BLaER1 (cell line): ENCODE results near the gene CFAP61.

Experiments used
- H3K27ac ChIP-seq: shearing (Covaris generic); formaldehyde crosslinking; 2 replicates; pipeline ENCODE4 v1.8.1; 2022
- H3K27me3 ChIP-seq: shearing (Covaris generic); formaldehyde crosslinking; 2 replicates; pipeline ENCODE4 v1.8.1; 2022
- H3K36me3 ChIP-seq: shearing (Covaris generic); formaldehyde crosslinking; 2 replicates; pipeline ENCODE4 v1.8.1; 2022
- H3K4me1 ChIP-seq: shearing (Covaris generic); formaldehyde crosslinking; 2 replicates; pipeline ENCODE4 v1.8.1; 2022
- H3K4me2 ChIP-seq: shearing (Covaris generic); formaldehyde crosslinking; 2 replicates; pipeline ENCODE4 v1.8.1; 2022
- H3K4me3 ChIP-seq: shearing (Covaris generic); formaldehyde crosslinking; 2 replicates; pipeline ENCODE4 v1.8.1; 2022
- H3K9ac ChIP-seq: shearing (Covaris generic); formaldehyde crosslinking; 2 replicates; pipeline ENCODE4 v1.8.1; 2022
- H3K9me3 ChIP-seq: shearing (Covaris generic); formaldehyde crosslinking; 2 replicates; pipeline ENCODE4 v1.8.1; 2022
- H4K20me1 ChIP-seq: shearing (Covaris generic); formaldehyde crosslinking; 2 replicates; pipeline ENCODE4 v1.8.1; 2022
- Cebpa-rat ChIP-seq: shearing (Covaris generic); IDR thresholded peaks from 2 replicates; pipeline ENCODE4 v1.8.1; 2022

CFAP61 gene

GRCh38 chr20:20085071-20085470, 32.7 kb downstream of the CFAP61 start:
- Histone ChIP-seq H3K27ac (no peak overlapping the region), H3K4me2 (no peak overlapping the region), H3K36me3 (no peaks in the 10 kb centered on the region), H3K9me3 (no peaks in the 10 kb centered on the region), H3K9ac (no peak overlapping the region), H3K4me3 (no peak overlapping the region), H4K20me1 (no peaks in the 10 kb centered on the region), H3K4me1 (peaks cover 19% of the 10 kb centered on the region), H3K27me3 (no peaks in the 10 kb centered on the region)
- no peak for TF ChIP-seq Cebpa-rat

GRCh38 chr20:20085812-20086211, 33.5 kb downstream of the CFAP61 start:
- no peaks in the 10 kb centered on the region for H4K20me1 ChIP-seq
- no peak overlapping the region for H3K4me2 ChIP-seq
- H3K4me3 ChIP-seq: no peak overlapping the region
- H3K27me3 ChIP-seq: no peaks in the 10 kb centered on the region
- no peak for TF ChIP-seq Cebpa-rat
- H3K9ac ChIP-seq: no peak overlapping the region
- no peaks in the 10 kb centered on the region for H3K9me3 ChIP-seq
- peaks cover 19% of the 10 kb centered on the region for H3K4me1 ChIP-seq
- no peaks in the 10 kb centered on the region for H3K36me3 ChIP-seq
- no peak overlapping the region for H3K27ac ChIP-seq

DNA sequence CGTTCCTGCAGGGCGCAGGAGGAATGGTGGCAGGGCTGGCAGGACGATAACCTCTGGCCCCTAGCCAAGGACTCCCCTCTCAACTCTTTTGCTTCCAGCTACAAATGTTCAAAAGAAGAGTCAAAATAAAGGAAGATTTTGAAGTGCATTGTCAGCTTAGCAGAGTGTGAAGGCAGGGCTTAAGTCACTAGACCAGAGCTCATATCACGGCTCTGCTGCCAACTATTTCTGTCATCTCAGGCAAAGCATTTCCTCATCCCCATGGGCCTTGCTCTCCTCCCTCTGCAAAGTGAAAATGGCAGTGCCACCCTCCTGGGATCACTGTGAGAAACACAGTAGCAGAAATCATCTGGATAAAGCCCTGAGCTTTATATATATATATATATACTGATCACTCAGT, 36.7 kb downstream of the CFAP61 start:
- Histone ChIP-seq H3K27ac (no peak overlapping the region), H3K4me3 (no peak overlapping the region), H3K9ac (no peak overlapping the region; the same call in 1 of the 2 replicates), H3K4me2 (peak overlapping the region; percentile 47), H3K27me3 (no peaks in the 10 kb centered on the region), H3K9me3 (no peaks in the 10 kb centered on the region), H3K36me3 (no peaks in the 10 kb centered on the region), H3K4me1 (peaks cover 23% of the 10 kb centered on the region), H4K20me1 (no peaks in the 10 kb centered on the region)
- TF ChIP-seq Cebpa-rat: no peak

DNA sequence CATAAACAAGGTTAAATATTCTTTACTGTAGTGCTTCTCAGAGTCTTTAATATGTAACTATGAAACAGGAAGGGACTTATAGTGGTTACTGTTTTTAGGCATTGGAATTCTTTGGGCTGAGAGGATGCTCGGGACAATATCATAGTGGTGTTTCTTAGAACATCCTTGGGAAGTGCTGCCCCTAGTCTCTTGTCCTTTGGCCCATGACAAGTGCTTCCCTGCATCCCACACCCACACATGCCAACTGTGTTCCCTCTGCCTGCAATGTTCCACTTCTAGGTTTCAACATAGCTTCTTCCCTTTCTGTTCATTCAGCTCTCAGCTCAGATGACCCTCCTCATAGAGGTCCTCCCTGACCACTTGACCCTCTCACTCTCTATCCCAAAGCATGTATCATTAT, 37.6 kb downstream of the CFAP61 start:
- no peaks in the 10 kb centered on the region for H3K27me3 ChIP-seq
- TF ChIP-seq Cebpa-rat: no peak
- H3K27ac ChIP-seq: no peak overlapping the region
- no peaks in the 10 kb centered on the region for H3K9me3 ChIP-seq
- peaks cover 32% of the 10 kb centered on the region for H3K4me1 ChIP-seq
- no peak overlapping the region for H3K4me2 ChIP-seq
- H3K4me3 ChIP-seq: no peak overlapping the region
- no peak overlapping the region for H3K9ac ChIP-seq
- no peaks in the 10 kb centered on the region for H4K20me1 ChIP-seq
- H3K36me3 ChIP-seq: no peaks in the 10 kb centered on the region

DNA sequence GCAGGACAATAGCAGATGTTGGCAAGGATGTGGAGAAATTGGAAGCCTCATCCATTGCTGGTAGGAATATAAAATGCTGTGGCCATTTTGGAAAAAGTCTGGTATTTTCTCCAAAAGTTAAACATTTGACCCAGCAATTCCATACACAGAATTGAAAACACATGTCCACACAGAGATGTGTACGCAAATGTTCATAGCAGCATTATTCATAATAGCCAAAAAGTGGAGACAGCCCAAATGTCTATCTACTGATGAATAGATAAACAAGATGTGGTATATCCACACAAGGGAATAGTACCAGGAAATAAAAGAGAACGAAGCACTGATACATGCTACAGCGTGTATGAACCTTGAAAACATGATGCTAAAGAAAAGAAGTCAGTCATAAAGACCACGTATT, 40.5 kb downstream of the CFAP61 start:
- Histone ChIP-seq H3K4me3 (no peak overlapping the region), H3K27ac (no peak overlapping the region), H3K4me2 (no peak overlapping the region), H3K4me1 (peaks cover 36% of the 10 kb centered on the region), H3K36me3 (no peaks in the 10 kb centered on the region), H3K9ac (no peak overlapping the region), H3K27me3 (no peaks in the 10 kb centered on the region), H3K9me3 (no peaks in the 10 kb centered on the region), H4K20me1 (no peaks in the 10 kb centered on the region)
- no peak for TF ChIP-seq Cebpa-rat

DNA sequence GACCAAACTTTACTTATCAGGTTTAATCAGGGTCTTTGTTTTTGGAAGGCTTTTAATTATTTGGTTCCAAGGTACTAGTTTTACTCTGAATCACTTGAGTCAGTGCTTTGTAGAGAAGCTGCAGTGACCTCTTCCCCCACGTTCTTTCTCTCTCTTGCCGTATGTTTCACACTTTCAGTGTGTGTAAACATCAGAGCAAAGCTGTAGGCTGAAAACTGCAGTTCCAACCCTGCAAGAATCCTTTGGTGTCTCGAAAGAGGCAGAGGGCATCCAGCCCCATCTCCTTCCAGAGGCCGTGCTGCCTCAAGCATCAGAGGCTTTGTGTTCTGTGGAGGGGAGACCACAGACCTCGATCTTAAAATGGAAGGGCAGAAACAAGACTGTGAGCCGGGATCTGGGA, 42.1 kb downstream of the CFAP61 start:
- Histone ChIP-seq H3K4me3 (no peak overlapping the region), H3K27me3 (no peaks in the 10 kb centered on the region), H3K9me3 (no peaks in the 10 kb centered on the region), H3K4me1 (peaks cover 23% of the 10 kb centered on the region), H4K20me1 (no peaks in the 10 kb centered on the region), H3K36me3 (no peaks in the 10 kb centered on the region), H3K27ac (peak overlapping the region; percentile 22; the same call in 1 of the 2 replicates), H3K9ac (no peak overlapping the region), H3K4me2 (peak overlapping the region; percentile 62)
- no peak for TF ChIP-seq Cebpa-rat

DNA sequence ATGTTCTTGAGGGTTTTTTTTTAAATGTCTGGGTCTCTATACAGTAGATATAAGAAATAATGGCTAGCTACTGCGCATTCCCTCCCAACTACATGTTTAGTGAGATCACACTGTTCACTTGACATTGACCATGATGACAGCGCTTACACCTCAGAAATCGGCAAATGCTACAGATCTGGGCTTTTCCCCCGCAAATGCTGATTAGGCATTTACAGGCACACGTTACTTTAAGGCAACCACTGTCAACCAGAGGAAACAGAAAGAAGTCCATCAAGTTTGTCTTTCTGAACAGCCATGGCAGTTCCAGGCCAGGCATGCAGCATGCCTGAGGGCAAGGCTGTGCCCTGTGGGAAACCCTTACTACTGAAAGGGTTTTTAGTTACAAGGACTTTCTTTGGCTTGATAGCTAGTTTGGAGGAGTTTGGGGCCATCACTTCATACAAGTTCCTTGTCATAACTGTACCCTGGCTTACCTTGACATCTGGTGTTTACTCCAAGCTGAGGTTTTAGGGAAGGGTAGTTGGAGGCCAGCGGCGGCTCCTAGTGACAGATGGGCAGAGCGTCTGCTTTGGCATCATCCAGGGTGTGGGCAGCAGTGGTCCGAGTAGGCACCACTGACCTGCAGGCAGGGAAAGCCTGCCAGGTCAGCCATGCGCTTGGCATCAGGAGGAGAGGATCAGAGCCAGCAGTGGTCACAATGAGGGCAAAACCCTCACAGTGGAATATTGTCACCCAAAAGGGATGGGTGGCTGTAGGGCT, 43.0 kb downstream of the CFAP61 start:
- H3K9me3 ChIP-seq: no peaks in the 10 kb centered on the region
- H3K4me3 ChIP-seq: no peak overlapping the region
- TF ChIP-seq Cebpa-rat: no peak
- peak overlapping the region; percentile 21; the same call in 1 of the 2 replicates for H3K4me2 ChIP-seq
- no peaks in the 10 kb centered on the region for H3K27me3 ChIP-seq
- no peak overlapping the region for H3K27ac ChIP-seq
- H3K36me3 ChIP-seq: no peaks in the 10 kb centered on the region
- no peaks in the 10 kb centered on the region for H4K20me1 ChIP-seq
- H3K9ac ChIP-seq: no peak overlapping the region
- H3K4me1 ChIP-seq: peaks cover 17% of the 10 kb centered on the region

DNA sequence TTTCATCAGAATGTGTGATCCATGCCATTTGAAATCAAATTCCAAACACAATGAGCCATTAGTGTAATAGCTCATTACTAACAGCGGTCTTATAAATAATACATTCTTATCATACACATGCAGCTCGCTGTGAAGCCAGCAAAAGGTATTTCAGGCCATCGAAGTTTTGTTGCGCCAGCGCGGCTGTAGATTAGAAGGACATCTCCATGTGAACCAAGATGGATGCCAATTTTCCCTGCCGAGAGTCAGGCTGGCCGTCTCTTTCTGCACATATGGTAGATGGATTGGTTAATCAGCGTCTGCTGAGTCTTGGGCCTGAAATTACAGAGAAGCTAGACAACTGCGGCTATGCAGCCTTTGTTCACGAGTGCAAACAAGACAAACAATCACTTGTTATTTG, 44.1 kb downstream of the CFAP61 start:
- no peak for TF ChIP-seq Cebpa-rat
- Histone ChIP-seq H3K27me3 (no peaks in the 10 kb centered on the region), H3K4me1 (peaks cover 17% of the 10 kb centered on the region), H3K4me3 (no peak overlapping the region), H3K27ac (no peak overlapping the region), H3K4me2 (no peak overlapping the region), H4K20me1 (no peaks in the 10 kb centered on the region), H3K36me3 (no peaks in the 10 kb centered on the region), H3K9me3 (no peaks in the 10 kb centered on the region), H3K9ac (no peak overlapping the region)

DNA sequence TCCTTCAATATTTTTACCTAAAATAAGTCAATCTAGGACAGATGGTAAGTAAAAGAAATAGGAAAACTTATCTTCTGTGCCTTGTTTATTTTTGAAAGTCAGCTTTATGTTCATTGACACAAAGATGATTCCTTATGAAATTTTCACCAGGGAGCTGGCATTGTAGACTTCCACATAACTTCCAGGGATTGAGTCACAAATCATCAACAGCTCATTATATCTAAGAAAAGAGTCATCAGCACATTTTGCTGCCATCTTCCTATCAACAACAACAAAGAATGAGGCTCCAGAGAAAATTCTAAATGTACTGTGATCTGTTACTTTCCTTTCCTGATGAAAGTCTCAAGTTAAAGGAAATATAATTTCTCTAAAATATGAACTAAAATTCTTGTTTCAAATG, 48.5 kb downstream of the CFAP61 start:
- Histone ChIP-seq H3K27ac (no peak overlapping the region), H3K9ac (no peak overlapping the region), H3K4me3 (no peak overlapping the region), H3K36me3 (no peaks in the 10 kb centered on the region), H3K27me3 (no peaks in the 10 kb centered on the region), H4K20me1 (no peaks in the 10 kb centered on the region), H3K9me3 (no peaks in the 10 kb centered on the region), H3K4me1 (no peaks in the 10 kb centered on the region), H3K4me2 (no peak overlapping the region)
- no peak for TF ChIP-seq Cebpa-rat

DNA sequence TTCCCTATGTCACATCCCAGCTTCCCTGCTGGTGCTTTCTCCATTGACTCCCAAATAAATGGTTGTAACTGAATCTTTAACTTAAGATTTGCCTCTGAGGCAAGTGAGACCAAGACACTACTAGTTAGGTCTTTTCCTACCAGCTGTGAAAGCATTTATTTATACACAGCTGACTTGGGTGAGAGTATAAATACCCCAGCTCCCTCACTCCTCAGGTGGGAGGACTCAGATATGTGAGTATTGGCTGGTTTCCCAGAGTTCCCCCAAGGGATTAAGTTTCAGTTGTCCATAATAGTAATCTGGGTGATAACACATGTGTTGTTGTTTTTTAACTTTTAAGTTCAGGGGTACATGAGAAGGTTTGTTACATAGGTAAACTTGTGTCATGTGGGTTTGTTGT, 49.8 kb downstream of the CFAP61 start:
- H4K20me1 ChIP-seq: no peaks in the 10 kb centered on the region

More for the DNA sequence above, 49.8 kb downstream of the CFAP61 start:
- no peak overlapping the region for H3K9ac ChIP-seq
- H3K4me2 ChIP-seq: no peak overlapping the region
- H3K27ac ChIP-seq: no peak overlapping the region
- no peaks in the 10 kb centered on the region for H3K36me3 ChIP-seq
- no peaks in the 10 kb centered on the region for H3K4me1 ChIP-seq
- H3K27me3 ChIP-seq: no peaks in the 10 kb centered on the region
- no peak for TF ChIP-seq Cebpa-rat
- no peaks in the 10 kb centered on the region for H3K9me3 ChIP-seq
- H3K4me3 ChIP-seq: no peak overlapping the region
